Neural progenitor cell (in vitro differentiated cells): ENCODE results near the gene KCNAB1. TPM values are rescaled to one million over a fixed set of nuclear protein-coding genes. Genes with fewer than 3 reads are reported as not detected.

Experiments used
- DNase-seq: peaks from one replicate; pipeline ENCODE4 v3.0.0-alpha.2; 2016; ENCODE audit warnings: low spot score
- H2AFZ ChIP-seq: fragments of 200-600 bp; sonication (generic); replicated peaks from 2 replicates; pipeline ENCODE4 v1.6.1; 2016; ENCODE audit warnings: antibody characterized with exemption
- H3F3A ChIP-seq: fragments of 200-600 bp; sonication (generic); 2 replicates; pipeline ENCODE4 v1.6.1; 2016; ENCODE audit warnings: antibody characterized with exemption, low read depth
- H3K27ac ChIP-seq: fragments of 200-600 bp; sonication (generic); 2 replicates; pipeline ENCODE4 v1.5.1; 2016; ENCODE audit warnings: mild to moderate bottlenecking
- H3K27me3 ChIP-seq: fragments of 200-600 bp; sonication (generic); 2 replicates; pipeline ENCODE4 v1.6.1; 2016; ENCODE audit warnings: mild to moderate bottlenecking, moderate library complexity
- H3K36me3 ChIP-seq: fragments of 200-600 bp; sonication (generic); 2 replicates; pipeline ENCODE4 v1.5.1; 2016
- H3K4me1 ChIP-seq: fragments of 200-600 bp; sonication (generic); 2 replicates; pipeline ENCODE4 v1.6.1; 2016; ENCODE audit warnings: mixed run types
- H3K4me2 ChIP-seq: fragments of 200-600 bp; sonication (generic); 2 replicates; pipeline ENCODE4 v1.6.1; 2016
- H3K4me3 ChIP-seq: fragments of 200-600 bp; sonication (generic); 2 replicates; pipeline ENCODE4 v1.5.1; 2016
- H3K79me2 ChIP-seq: fragments of 200-600 bp; sonication (generic); 2 replicates; pipeline ENCODE4 v1.6.1; 2016; ENCODE audit warnings: low read depth
- H3K9ac ChIP-seq: fragments of 200-600 bp; sonication (generic); 2 replicates; pipeline ENCODE4 v1.6.1; 2016
- H3K9me3 ChIP-seq: fragments of 200-600 bp; sonication (generic); 2 replicates; pipeline ENCODE4 v1.5.1; 2016; ENCODE audit warnings: low read depth
- H4K20me1 ChIP-seq: fragments of 200-600 bp; sonication (generic); 2 replicates; pipeline ENCODE4 v1.6.1; 2016; ENCODE audit warnings: low read depth
- H3K27ac Mint-ChIP-seq: 3 replicates; pipeline ENCODE4 v1.8.0; 2021; ENCODE audit warnings: mixed read lengths
- H3K27me3 Mint-ChIP-seq: 2 replicates; pipeline ENCODE4 v1.8.0; 2022; ENCODE audit warnings: low read depth, mild to moderate bottlenecking, inconsistent platforms, moderate library complexity, mixed read lengths; ENCODE audit not compliant: insufficient read depth
- H3K36me3 Mint-ChIP-seq: 3 replicates; pipeline ENCODE4 v1.8.0; 2021; ENCODE audit warnings: mixed read lengths
- H3K4me1 Mint-ChIP-seq: 3 replicates; pipeline ENCODE4 v1.8.0; 2021; ENCODE audit warnings: mixed read lengths
- H3K4me3 Mint-ChIP-seq: 3 replicates; pipeline ENCODE4 v1.8.0; 2021; ENCODE audit warnings: mild to moderate bottlenecking, moderate library complexity, mixed read lengths
- H3K9me3 Mint-ChIP-seq: 3 replicates; pipeline ENCODE4 v1.8.0; 2020; ENCODE audit warnings: mixed read lengths
- CTCF ChIP-seq: fragments of 200-600 bp; sonication (generic); IDR thresholded peaks from 2 replicates; pipeline ENCODE4 v1.5.1; 2017; ENCODE audit warnings: antibody characterized with exemption, mild to moderate bottlenecking
- EZH2 ChIP-seq: fragments of 200-600 bp; sonication (generic); IDR thresholded peaks from 2 replicates; pipeline ENCODE4 v1.6.1; 2017; ENCODE audit warnings: antibody characterized with exemption, mild to moderate bottlenecking, moderate library complexity
- EZH2phosphoT487 ChIP-seq: fragments of 200-600 bp; sonication (generic); IDR thresholded peaks from 2 replicates; pipeline ENCODE4 v1.6.1; 2017; ENCODE audit warnings: antibody characterized with exemption
- total RNA-seq: library from RNA; depleted of rRNA; stranded (reverse); fragments of >200 nt; gene quantifications from 2 replicates; pipeline ENCODE4 v1.2.3, GENCODE V29; 2015; ENCODE audit warnings: low replicate concordance

KCNAB1 gene
- total RNA-seq, 1 donor from 2014 or later = 0.24 TPM

- Mint-ChIP-seq H3K36me3 (no peaks in the 10 kb centered on the region), H3K27me3 (peaks cover 13% of the 10 kb centered on the region), H3K4me1 (peaks cover 5% of the 10 kb centered on the region), H3K4me3 (no peak overlapping the region), H3K27ac (no peak overlapping the region), H3K9me3 (peaks cover 8% of the 10 kb centered on the region)
- peaks cover 2% of the 10 kb centered on the region for H3K4me1 ChIP-seq
- H3K27me3 ChIP-seq = no peaks in the 10 kb centered on the region
- H2AFZ ChIP-seq = no peak overlapping the region
- no peak overlapping the region for H3K4me2 ChIP-seq
- H3K36me3 ChIP-seq = no peaks in the 10 kb centered on the region
- H3K27ac ChIP-seq = no peak overlapping the region
- no peaks in the 10 kb centered on the region for H3F3A ChIP-seq
- no peak overlapping the region for H3K9ac ChIP-seq
- DNase-seq = no peak
- no peaks in the 10 kb centered on the region for H3K79me2 ChIP-seq
- no peaks in the 10 kb centered on the region for H3K9me3 ChIP-seq
- no peaks in the 10 kb centered on the region for H4K20me1 ChIP-seq
- H3K4me3 ChIP-seq = no peak overlapping the region
- TF ChIP-seq CTCF = no peak
- no peak for TF ChIP-seq EZH2phosphoT487
- no peak for TF ChIP-seq EZH2
These were observed 95.4 kb downstream of the KCNAB1 start for GRCh38 chr3:156215751-156216150.

- no peak for DNase-seq
- H2AFZ ChIP-seq = no peak overlapping the region
- no peak overlapping the region for H3K27ac Mint-ChIP-seq
These were observed 95.8 kb downstream of the KCNAB1 start for GRCh38 chr3:156216216-156216615.

GRCh38 chr3:156216852-156217251, 96.5 kb downstream of the KCNAB1 start:
- H3K4me2 ChIP-seq = no peak overlapping the region
- H3K4me1 Mint-ChIP-seq = peaks cover 5% of the 10 kb centered on the region
- TF ChIP-seq EZH2phosphoT487 (no peak), CTCF (no peak), EZH2 (no peak)

More at GRCh38 chr3:156216216-156216615, 95.8 kb downstream of the KCNAB1 start:
- peaks cover 5% of the 10 kb centered on the region for H3K4me1 Mint-ChIP-seq
- H3K4me2 ChIP-seq = no peak overlapping the region
- H3K9ac ChIP-seq = no peak overlapping the region
- H3K4me3 Mint-ChIP-seq = no peak overlapping the region
- H3K4me1 ChIP-seq = peaks cover 2% of the 10 kb centered on the region
- H3K27me3 Mint-ChIP-seq = peaks cover 15% of the 10 kb centered on the region
- H3K27ac ChIP-seq = no peak overlapping the region
- H3K36me3 ChIP-seq = no peaks in the 10 kb centered on the region
- H3K27me3 ChIP-seq = no peaks in the 10 kb centered on the region
- H3K9me3 ChIP-seq = no peaks in the 10 kb centered on the region
- H3F3A ChIP-seq = no peaks in the 10 kb centered on the region
- TF ChIP-seq CTCF (no peak), EZH2 (no peak), EZH2phosphoT487 (no peak)
- H4K20me1 ChIP-seq = no peaks in the 10 kb centered on the region
- peaks cover 10% of the 10 kb centered on the region for H3K9me3 Mint-ChIP-seq
- H3K4me3 ChIP-seq = no peak overlapping the region
- H3K36me3 Mint-ChIP-seq = no peaks in the 10 kb centered on the region
- H3K79me2 ChIP-seq = no peaks in the 10 kb centered on the region

More at GRCh38 chr3:156216852-156217251, 96.5 kb downstream of the KCNAB1 start:
- no peaks in the 10 kb centered on the region for H3K9me3 ChIP-seq
- Mint-ChIP-seq H3K9me3 (peaks cover 10% of the 10 kb centered on the region), H3K4me3 (no peak overlapping the region), H3K27me3 (peaks cover 12% of the 10 kb centered on the region), H3K27ac (no peak overlapping the region), H3K36me3 (no peaks in the 10 kb centered on the region)
- no peak overlapping the region for H3K27ac ChIP-seq
- H3F3A ChIP-seq = no peaks in the 10 kb centered on the region
- no peaks in the 10 kb centered on the region for H3K36me3 ChIP-seq
- no peak overlapping the region for H3K4me3 ChIP-seq
- no peaks in the 10 kb centered on the region for H3K27me3 ChIP-seq
- no peak overlapping the region for H3K9ac ChIP-seq
- no peaks in the 10 kb centered on the region for H3K79me2 ChIP-seq
- H4K20me1 ChIP-seq = no peaks in the 10 kb centered on the region
- no peak for DNase-seq
- peaks cover 2% of the 10 kb centered on the region for H3K4me1 ChIP-seq
- no peak overlapping the region for H2AFZ ChIP-seq
